Large intestine (tissue), 3 donors: Measurements from ENCODE around the gene XPR1. TPM values are rescaled to one million over a fixed set of nuclear protein-coding genes. Genes with fewer than 3 reads are reported as not detected.
"Not testable (repeated sequence)": the region's sequence is repeated elsewhere in the genome, so short reads cannot be mapped to it uniquely, and the experiment has no call there.

Source experiments
- DNase-seq, 2 donors: peaks; one replicate each; pipeline versions ENCODE4 v3.0.0 to v3.0.0-alpha.2; 2013
- H3K27ac ChIP-seq: one replicate; pipeline ENCODE4 v1.5.1; 2013; ENCODE audit warnings: low read length
- H3K27me3 ChIP-seq: 2 replicates; pipeline ENCODE4 v1.6.1; 2013; ENCODE audit warnings: low read length; ENCODE audit not compliant: control insufficient read depth, insufficient read depth
- H3K36me3 ChIP-seq: 2 replicates; pipeline ENCODE4 v1.6.1; 2013; ENCODE audit warnings: low read length; ENCODE audit not compliant: control insufficient read depth, insufficient read depth
- H3K4me1 ChIP-seq: one replicate; pipeline ENCODE4 v1.6.1; 2013; ENCODE audit warnings: low read length; ENCODE audit not compliant: control insufficient read depth, insufficient read depth
- H3K4me3 ChIP-seq: one replicate; pipeline ENCODE4 v1.5.1; 2013; ENCODE audit warnings: low read length
- H3K9me3 ChIP-seq: one replicate; pipeline ENCODE4 v1.6.1; 2013; ENCODE audit warnings: mild to moderate bottlenecking, low read depth, low read length, moderate library complexity; ENCODE audit not compliant: control insufficient read depth
- WGBS: methylation state at CpG from one replicate; pipeline ENCODE4 v1.1.5; 2013; ENCODE audit warnings: low lambda C conversion rate; ENCODE audit not compliant: insufficient coverage; 5-methylcytosine and 5-hydroxymethylcytosine counted together
- polyA plus RNA-seq: library from polyadenylated mRNA; unstranded; fragments of 120-200 nt; gene quantifications from one replicate; pipeline ENCODE4 v1.2.1, GENCODE V29; 2013

Gene XPR1
- polyA plus RNA-seq, 1 donor = 26.1 TPM

DNA sequence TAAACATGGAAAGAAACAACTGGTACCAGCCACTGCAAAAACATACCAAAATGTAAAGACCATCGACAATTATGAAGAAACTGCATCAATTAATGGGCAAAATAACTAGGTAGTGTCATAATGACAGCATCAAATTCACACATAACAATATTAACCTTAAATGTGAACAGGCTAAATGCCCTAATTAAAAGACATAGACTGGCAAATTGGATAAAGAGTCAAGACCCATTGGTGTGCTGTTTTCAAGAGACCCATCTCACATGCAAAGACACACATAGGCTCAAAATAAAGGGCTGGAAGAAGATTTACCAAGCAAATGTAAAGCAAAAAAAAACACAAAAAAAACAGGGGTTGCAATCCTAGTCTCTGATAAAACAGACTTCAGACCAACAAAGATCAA is 201.4 kb downstream of the XPR1 start:
- H3K9me3 ChIP-seq, H3K27me3 ChIP-seq, H3K4me1 ChIP-seq, DNase-seq, H3K4me3 ChIP-seq, H3K27ac ChIP-seq, H3K36me3 ChIP-seq: not testable (repeated sequence)
- WGBS = no CpG with 5 or more reads among the region's 1 CpG

DNA sequence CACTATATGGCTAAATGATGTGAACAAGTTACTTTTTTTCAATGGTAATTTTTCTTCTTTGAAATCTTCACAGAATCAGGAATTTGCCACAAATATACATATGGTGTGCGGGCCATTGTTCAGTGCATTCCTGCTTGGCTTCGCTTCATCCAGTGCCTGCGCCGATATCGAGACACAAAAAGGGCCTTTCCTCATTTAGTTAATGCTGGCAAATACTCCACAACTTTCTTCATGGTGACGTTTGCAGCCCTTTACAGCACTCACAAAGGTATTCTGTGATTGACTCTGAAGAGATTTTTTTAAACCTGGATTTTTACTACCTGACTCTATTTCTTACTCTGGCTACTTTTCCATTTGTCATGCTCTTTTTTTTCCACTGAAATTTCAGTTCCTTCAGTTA is 204.6 kb downstream of the XPR1 start:
- no peak for DNase-seq
- Histone ChIP-seq H3K9me3 (no peaks in the 10 kb centered on the region), H3K27ac (no peak overlapping the region), H3K27me3 (no peaks in the 10 kb centered on the region), H3K36me3 (peaks cover 3% of the 10 kb centered on the region), H3K4me1 (no peaks in the 10 kb centered on the region), H3K4me3 (no peak overlapping the region)
- no CpG with 5 or more reads among the region's 6 CpGs for WGBS

DNA sequence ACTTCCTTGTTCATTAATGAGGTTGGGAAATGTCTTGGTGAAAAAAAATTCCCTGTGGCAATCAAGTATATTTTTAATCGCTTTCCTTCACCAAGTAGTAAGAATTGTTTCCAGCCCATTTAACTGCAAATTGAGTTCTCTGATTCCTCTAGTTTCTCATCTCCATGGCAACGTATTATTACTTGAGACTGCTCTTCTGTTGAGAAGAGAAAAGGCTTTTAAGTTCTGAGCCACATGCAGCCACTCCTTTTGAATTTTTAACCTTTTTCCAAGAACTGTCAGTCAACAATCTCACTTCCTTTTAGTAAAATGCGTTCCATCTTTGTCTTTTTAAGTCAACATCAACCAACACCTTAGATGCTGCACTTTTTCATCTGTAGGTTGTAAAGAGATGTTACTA is 205.2 kb downstream of the XPR1 start:
- no peak for DNase-seq
- H3K4me1 ChIP-seq = no peaks in the 10 kb centered on the region
- H3K9me3 ChIP-seq = no peaks in the 10 kb centered on the region
- H3K4me3 ChIP-seq = no peak overlapping the region
- 83% methylated on average over 2 of the region's 3 CpGs for WGBS
- H3K27me3 ChIP-seq = no peaks in the 10 kb centered on the region
- no peak overlapping the region for H3K27ac ChIP-seq
- peaks cover 3% of the 10 kb centered on the region for H3K36me3 ChIP-seq

DNA sequence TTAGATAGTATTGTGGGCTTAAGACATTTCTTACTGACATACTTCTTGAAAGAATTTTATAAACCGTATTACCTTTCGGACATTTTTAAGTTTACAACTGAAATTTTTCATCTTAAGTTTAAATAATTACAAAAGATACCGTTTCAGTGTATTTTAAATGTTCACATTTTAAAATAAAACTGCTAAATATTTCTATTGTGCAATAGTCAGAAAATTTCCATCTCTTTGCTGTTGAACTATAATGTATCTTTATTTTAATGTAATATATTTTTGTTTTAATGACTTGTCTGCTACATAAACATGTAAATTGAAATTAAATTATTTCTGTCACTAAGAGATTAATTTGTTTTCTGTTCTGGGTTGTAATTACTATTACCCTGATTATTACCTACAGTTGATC is 206.7 kb downstream of the XPR1 start:
- Histone ChIP-seq H3K9me3 (no peaks in the 10 kb centered on the region), H3K27ac (no peak overlapping the region), H3K4me3 (no peak overlapping the region), H3K36me3 (peaks cover 3% of the 10 kb centered on the region), H3K4me1 (no peaks in the 10 kb centered on the region), H3K27me3 (no peaks in the 10 kb centered on the region)
- 100% methylated on average over 3 of the region's 3 CpGs for WGBS
- no peak for DNase-seq

DNA sequence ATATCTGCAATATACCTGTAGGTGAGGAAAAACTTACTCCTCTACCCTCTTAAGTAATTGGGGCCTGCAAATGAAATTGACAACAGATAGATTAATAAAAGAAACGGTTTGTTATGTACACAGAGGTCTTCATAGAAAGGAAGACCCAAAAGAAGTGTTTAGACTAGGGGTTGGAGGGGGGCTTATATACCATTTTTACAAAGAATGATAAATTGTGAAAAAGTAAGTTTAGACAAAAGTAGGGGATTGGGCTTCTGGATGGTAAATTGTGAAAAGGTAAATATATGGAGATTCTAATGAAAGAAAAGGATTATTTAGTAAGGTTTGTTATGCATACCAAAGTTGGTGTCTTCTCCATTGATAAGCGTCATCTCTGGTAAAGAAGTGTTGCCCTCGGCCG is 207.7 kb downstream of the XPR1 start:
- Histone ChIP-seq H3K4me1 (no peaks in the 10 kb centered on the region), H3K4me3 (no peak overlapping the region), H3K9me3 (no peaks in the 10 kb centered on the region), H3K27ac (no peak overlapping the region), H3K36me3 (peaks cover 3% of the 10 kb centered on the region), H3K27me3 (no peaks in the 10 kb centered on the region)
- WGBS = 67% methylated on average over 1 of the region's 4 CpGs
- no peak for DNase-seq

DNA sequence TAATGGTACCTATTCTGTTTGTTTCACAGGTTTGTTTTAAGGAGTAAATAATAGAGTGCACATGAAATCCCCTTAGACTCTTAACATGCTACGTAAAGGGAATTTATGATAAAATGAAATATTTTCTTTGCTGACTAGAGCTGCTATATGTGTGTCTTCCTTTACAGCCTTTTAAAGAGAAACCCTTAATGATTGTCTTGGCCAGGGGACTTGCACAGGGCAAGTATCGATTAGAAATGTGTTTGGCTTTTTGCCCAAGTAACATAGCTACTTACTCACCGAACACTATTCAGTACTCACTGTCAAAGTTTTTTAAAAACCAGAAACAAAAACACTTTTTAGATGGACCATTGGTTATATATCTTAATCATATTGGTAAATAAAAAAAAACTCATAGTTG is 209.6 kb downstream of the XPR1 start:
- no peak overlapping the region for H3K27ac ChIP-seq
- WGBS = 85% methylated on average over 2 of the region's 3 CpGs
- no peaks in the 10 kb centered on the region for H3K36me3 ChIP-seq
- no peak overlapping the region for H3K4me3 ChIP-seq
- H3K4me1 ChIP-seq = no peaks in the 10 kb centered on the region
- no peak for DNase-seq
- H3K27me3 ChIP-seq = no peaks in the 10 kb centered on the region
- H3K9me3 ChIP-seq = no peaks in the 10 kb centered on the region

DNA sequence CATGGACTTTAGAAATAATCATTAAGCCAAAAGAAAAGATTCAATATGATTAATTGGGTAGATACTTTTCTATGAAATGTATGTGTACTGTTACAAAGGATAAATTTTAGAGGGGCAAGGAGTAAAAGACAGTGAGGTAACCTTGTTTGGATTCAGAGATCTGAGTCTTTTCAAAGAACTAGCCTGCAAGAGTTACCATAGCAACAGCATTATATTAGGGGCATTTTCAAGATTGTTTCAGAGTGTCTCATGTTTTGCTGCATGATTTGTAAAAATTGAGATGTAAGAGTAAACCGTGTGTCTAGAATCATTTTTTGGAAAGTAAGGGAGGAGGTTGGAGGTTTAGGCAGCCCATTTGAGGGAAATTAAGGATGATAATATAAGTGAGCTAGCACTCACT is 210.2 kb downstream of the XPR1 start:
- no peak overlapping the region for H3K4me3 ChIP-seq
- 40% methylated on average over 1 of the region's 1 CpG for WGBS
- no peaks in the 10 kb centered on the region for H3K9me3 ChIP-seq
- no peaks in the 10 kb centered on the region for H3K27me3 ChIP-seq
- H3K4me1 ChIP-seq = no peaks in the 10 kb centered on the region
- no peaks in the 10 kb centered on the region for H3K36me3 ChIP-seq
- H3K27ac ChIP-seq = no peak overlapping the region
- no peak for DNase-seq

DNA sequence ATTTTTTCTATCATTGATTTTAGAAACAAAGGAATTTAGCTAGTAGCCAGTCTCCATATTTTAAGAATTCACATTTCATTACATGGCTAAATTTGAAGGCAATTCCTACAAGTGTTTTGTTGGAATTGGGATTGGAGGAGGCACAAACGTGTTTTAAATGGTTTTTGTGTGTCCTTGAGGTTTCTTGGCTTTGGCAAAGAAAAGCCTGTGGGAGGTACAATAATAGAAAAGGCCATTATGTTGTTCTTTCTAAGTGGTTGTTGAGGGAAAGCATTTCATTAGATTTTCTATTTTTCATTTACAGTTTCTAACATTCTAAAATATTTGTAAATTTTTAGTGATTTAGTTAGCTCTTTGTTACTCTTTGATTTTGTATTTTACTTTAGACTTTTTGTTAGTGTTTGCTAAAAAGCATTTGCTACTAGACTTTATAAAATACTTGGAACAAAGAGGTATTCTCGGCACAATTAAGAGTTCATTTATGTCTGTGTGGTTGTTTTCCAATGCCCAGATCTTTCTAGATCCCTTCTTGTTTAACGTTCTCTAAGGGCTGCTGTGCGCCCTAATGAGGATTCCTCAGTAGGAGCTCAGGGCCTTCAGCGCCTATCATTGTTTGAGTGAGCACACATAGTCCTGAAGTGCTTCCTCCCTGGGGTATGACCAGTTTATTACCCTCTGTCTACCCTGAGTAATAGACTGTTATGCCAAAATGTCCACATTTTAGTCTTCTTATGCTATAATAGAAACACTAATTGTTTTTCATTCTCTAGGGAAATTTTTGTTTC is 210.9 kb downstream of the XPR1 start:
- H3K27me3 ChIP-seq = no peaks in the 10 kb centered on the region
- H3K4me1 ChIP-seq = no peaks in the 10 kb centered on the region
- DNase-seq = no peak
- H3K36me3 ChIP-seq = no peaks in the 10 kb centered on the region
- H3K4me3 ChIP-seq = no peak overlapping the region
- H3K27ac ChIP-seq = no peak overlapping the region
- no peaks in the 10 kb centered on the region for H3K9me3 ChIP-seq
- no CpG with 5 or more reads among the region's 5 CpGs for WGBS

DNA sequence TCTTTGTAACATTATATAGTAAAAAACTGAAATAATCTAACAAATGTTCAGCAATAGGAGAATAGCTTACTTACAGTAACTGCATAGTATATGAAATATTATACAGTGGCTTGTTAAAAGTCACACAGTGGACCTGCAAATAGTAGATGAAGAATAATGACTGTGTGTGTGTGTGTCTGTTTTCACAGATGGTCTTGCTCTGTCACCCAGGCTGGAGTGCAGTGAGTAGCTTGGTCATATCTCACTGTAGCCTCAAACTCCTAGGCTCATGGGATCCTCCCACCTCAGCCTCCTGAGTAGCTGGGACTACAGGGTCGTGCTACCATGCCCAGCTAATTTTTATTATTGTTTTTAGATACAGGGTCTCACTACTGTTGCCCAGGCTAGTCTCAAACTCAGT is 213.5 kb downstream of the XPR1 start:
- no peak overlapping the region for H3K27ac ChIP-seq
- no peak overlapping the region for H3K4me3 ChIP-seq
- H3K36me3 ChIP-seq = no peaks in the 10 kb centered on the region
- H3K4me1 ChIP-seq = no peaks in the 10 kb centered on the region
- no peaks in the 10 kb centered on the region for H3K9me3 ChIP-seq
- no CpG with 5 or more reads among the region's 1 CpG for WGBS
- no peak for DNase-seq
- H3K27me3 ChIP-seq = no peaks in the 10 kb centered on the region

DNA sequence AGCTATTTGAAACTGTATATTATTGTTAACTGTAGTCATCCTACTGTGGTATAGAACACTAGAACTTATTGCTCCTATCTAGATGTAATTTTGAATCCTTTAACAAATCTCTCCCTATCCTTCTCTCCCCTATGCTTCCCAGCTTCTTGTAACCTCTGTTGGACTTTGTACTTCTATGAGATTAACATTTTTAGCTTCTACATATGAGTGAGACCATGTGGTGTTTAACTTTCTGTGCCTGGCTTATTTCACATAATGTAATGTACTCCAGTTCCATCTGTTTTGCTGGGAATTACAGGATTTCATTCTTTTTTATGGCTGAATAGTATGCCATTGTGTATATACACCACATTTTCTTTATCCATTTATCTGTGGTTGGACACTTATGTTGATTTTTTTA is 216.4 kb downstream of the XPR1 start:
- H3K27me3 ChIP-seq = no peaks in the 10 kb centered on the region
- no peaks in the 10 kb centered on the region for H3K36me3 ChIP-seq
- no peaks in the 10 kb centered on the region for H3K4me1 ChIP-seq
- DNase-seq = no peak
- no peak overlapping the region for H3K4me3 ChIP-seq
- H3K27ac ChIP-seq = no peak overlapping the region
- no peaks in the 10 kb centered on the region for H3K9me3 ChIP-seq

DNA sequence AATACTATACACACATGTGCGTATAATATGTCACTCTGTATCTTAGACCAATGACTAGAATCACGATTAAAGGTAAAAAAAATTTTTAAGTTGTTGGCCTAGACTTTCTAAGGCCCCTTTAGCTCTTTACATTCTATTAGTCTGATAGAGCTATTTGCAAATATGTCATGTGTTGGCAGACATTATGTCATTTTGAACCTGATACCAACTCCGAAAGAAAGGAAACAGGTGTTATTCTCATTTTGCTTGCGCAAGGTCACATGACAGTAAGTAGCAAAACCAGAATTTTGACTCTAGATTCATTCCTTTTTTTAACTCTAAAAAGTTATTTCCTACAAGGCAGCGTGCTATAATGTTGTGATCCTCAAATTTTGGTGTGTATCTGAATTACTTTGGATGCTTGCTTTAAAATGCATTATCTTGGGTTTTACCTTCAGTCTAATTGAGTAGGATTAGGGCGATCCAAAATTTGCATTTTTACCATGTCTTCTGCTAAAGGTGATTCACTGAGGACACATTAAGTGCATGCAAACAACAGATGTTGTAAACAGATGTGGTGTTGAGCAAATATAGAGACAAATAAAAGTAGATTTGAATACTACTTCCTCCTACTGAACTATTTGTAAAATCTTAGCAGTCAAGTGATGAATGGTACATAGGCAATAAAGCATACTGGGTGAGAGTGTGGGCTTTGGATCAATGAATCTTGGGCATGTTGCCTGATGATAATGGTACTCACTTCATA is 217.4 kb downstream of the XPR1 start:
- Histone ChIP-seq H3K36me3 (no peaks in the 10 kb centered on the region), H3K9me3 (no peaks in the 10 kb centered on the region), H3K4me3 (no peak overlapping the region), H3K27me3 (no peaks in the 10 kb centered on the region), H3K4me1 (no peaks in the 10 kb centered on the region), H3K27ac (no peak overlapping the region)
- WGBS = 100% methylated on average over 2 of the region's 6 CpGs
- DNase-seq = no peak
